NB4 (cell line): ENCODE results near the gene MLYCD.

Experiments used
- DNase-seq: peaks from one replicate; pipeline ENCODE4 v3.0.0; 2010; ENCODE audit warnings: low read depth
- H3K4me3 ChIP-seq: one replicate; pipeline ENCODE4 v1.5.1; 2011; ENCODE audit warnings: mild to moderate bottlenecking, low read depth, low read length, moderate library complexity
- CTCF ChIP-seq: IDR thresholded peaks from one replicate; pipeline ENCODE4 v1.5.1; 2012; ENCODE audit warnings: low read depth, low read length
- MAX ChIP-seq: IDR thresholded peaks from 2 replicates; pipeline ENCODE4 v1.6.1; 2011; ENCODE audit warnings: low read depth, low read length
- MYC ChIP-seq: IDR thresholded peaks from 2 replicates; pipeline ENCODE4 v1.6.1; 2011; ENCODE audit warnings: low read depth, low read length
- POLR2A ChIP-seq: IDR thresholded peaks from 2 replicates; pipeline ENCODE4 v1.6.1; 2011; ENCODE audit warnings: mild to moderate bottlenecking; ENCODE audit not compliant: insufficient read length; ENCODE audit errors: extremely low read depth

MLYCD gene

GRCh38 chr16:83958137-83958845 is 59.4 kb downstream of the MLYCD start:
- no peak for DNase-seq
- H3K4me3 ChIP-seq = no peak overlapping the region
- TF ChIP-seq CTCF = no peak
- no peak for TF ChIP-seq MAX
- no peak for TF ChIP-seq MYC
- no peak for TF ChIP-seq POLR2A

GRCh38 chr16:83958846-83959565 is 60.1 kb downstream of the MLYCD start:
- no peak for DNase-seq
- TF ChIP-seq MYC = no peak
- no peak overlapping the region for H3K4me3 ChIP-seq

GRCh38 chr16:83959656-83960434 is 60.9 kb downstream of the MLYCD start:
- no peak overlapping the region for H3K4me3 ChIP-seq
- no peak for DNase-seq
- TF ChIP-seq CTCF = no peak
- no peak for TF ChIP-seq POLR2A
- TF ChIP-seq MAX = no peak
- TF ChIP-seq MYC = no peak

- no peak for DNase-seq
- TF ChIP-seq CTCF = no peak
- TF ChIP-seq POLR2A = no peak
- no peak for TF ChIP-seq MYC
- no peak for TF ChIP-seq MAX
- no peak overlapping the region for H3K4me3 ChIP-seq
Measured at GRCh38 chr16:83960521-83961249, 61.8 kb downstream of the MLYCD start.

GRCh38 chr16:83961591-83961990 is 62.7 kb downstream of the MLYCD start:
- TF ChIP-seq MYC (no peak), MAX (no peak), POLR2A (no peak), CTCF (no peak)
- DNase-seq = no peak
- no peak overlapping the region for H3K4me3 ChIP-seq
